Right atrium auricular region (tissue), 2 donors: ENCODE measurements around the gene CPNE8. TPM values are rescaled to one million over a fixed set of nuclear protein-coding genes. Genes with fewer than 3 reads are reported as not detected.

Source experiments
- DNase-seq: peaks from one replicate; pipeline ENCODE4 v3.0.0-alpha.2; 2019; ENCODE audit warnings: low spot score
- H3K27ac ChIP-seq, 2 donors: fragments of 200-600 bp; sonication (generic); 1 replicate in 1 of 2; 2 replicates in 1 of 2; pipeline ENCODE4 v1.5.1; 2016 to 2019
- H3K27me3 ChIP-seq, 2 donors: fragments of 200-600 bp; sonication (generic); one replicate each; pipeline versions ENCODE4 v1.5.1 to v1.6.0; 2017 to 2019
- H3K36me3 ChIP-seq: fragments of 200-600 bp; sonication (generic); one replicate; pipeline ENCODE4 v1.5.1; 2016
- H3K4me1 ChIP-seq, 2 donors: fragments of 200-600 bp; sonication (generic); one replicate each; pipeline versions ENCODE4 v1.5.1 to v1.6.0; 2017 to 2019
- H3K4me3 ChIP-seq, 2 donors: fragments of 200-600 bp; sonication (generic); 1 replicate in 1 of 2; 2 replicates in 1 of 2; pipeline ENCODE4 v1.5.1; 2017 to 2019; ENCODE audit warnings: mild to moderate bottlenecking in 1 of 2, moderate library complexity in 1 of 2
- H3K9me3 ChIP-seq, 2 donors: fragments of 200-600 bp; sonication (generic); one replicate each; pipeline ENCODE4 v1.5.1; 2019
- CTCF ChIP-seq, 2 donors: fragments of 200-600 bp; sonication (generic); IDR thresholded peaks; one replicate each; pipeline ENCODE4 v1.5.1; 2019; ENCODE audit warnings: antibody characterized with exemption in 2 of 2
- total RNA-seq, 2 donors: library from RNA; depleted of rRNA; stranded (reverse); fragments of >200 nt; gene quantifications; one replicate each; pipeline ENCODE4 v1.1.0, GENCODE V29; 2016

The CPNE8 gene
- total RNA-seq, 2 donors from 2014 or later: 33.1 to 36.2 TPM

DNA sequence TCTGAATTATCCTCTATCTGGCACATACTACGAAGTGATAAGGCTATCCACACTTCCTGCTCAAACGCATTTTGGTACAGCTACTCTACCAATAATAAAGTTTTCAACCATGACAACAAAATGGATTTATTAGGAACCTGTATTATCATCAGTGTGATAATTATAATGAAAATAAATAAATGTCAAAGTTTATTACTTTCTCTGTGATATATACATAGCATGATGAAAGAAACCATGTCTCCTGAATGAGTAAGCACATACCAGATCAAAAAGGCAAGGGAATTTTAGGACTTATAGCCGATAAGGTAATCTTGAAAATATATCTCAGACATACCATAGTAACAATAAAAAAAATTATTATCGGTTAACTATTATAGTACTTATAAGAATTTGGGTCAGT, 61.1 kb downstream of the CPNE8 start:
- DNase-seq: no peak
- Histone ChIP-seq H3K27ac (no peak overlapping the region), H3K36me3 (no peaks in the 10 kb centered on the region), H3K9me3 (no peaks in the 10 kb centered on the region), H3K27me3 (no peaks in the 10 kb centered on the region), H3K4me3 (no peak overlapping the region), H3K4me1 (peaks cover 0 to 7% of the 10 kb centered on the region in 2 donors)
- no peak for TF ChIP-seq CTCF (IDR thresholded peaks at IDR 0.05)

GRCh38 chr12:38838056-38838850, 67.1 kb downstream of the CPNE8 start:
- Histone ChIP-seq H3K36me3 (no peaks in the 10 kb centered on the region), H3K27ac (no peak overlapping the region), H3K4me1 (no peaks in the 10 kb centered on the region), H3K9me3 (no peaks in the 10 kb centered on the region), H3K27me3 (no peaks in the 10 kb centered on the region), H3K4me3 (no peak overlapping the region)
- no peak for TF ChIP-seq CTCF (IDR thresholded peaks at IDR 0.05)
- DNase-seq: no peak

GRCh38 chr12:38831715-38832114, 73.7 kb downstream of the CPNE8 start:
- no peaks in the 10 kb centered on the region for H3K4me1 ChIP-seq
- no peak for TF ChIP-seq CTCF (IDR thresholded peaks at IDR 0.05)

DNA sequence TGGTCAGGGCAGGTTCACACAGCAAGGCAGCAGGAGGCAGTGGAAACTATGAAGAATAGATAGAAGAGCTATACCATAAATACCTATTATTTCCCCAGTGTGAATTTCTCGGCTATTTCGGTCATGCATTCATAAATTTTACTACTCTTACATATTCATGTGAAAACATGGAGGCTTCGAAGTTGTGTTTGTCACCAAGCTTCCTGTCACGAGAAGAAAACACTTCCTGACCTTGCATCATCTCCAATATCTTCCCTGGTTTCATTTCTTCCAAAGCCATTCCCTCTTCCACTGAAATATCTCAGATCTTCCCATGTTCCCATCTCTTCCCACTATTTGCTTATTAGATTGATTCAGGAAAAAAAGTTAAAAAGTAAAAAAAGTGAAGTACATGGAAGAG, 80.4 kb downstream of the CPNE8 start:
- Histone ChIP-seq H3K4me3 (no peak overlapping the region), H3K9me3 (no peaks in the 10 kb centered on the region), H3K4me1 (peaks cover 0 to 6% of the 10 kb centered on the region in 2 donors), H3K27ac (peak overlapping the region in 1 of 2 donors; percentile 59), H3K27me3 (no peaks in the 10 kb centered on the region), H3K36me3 (no peaks in the 10 kb centered on the region)
- no peak for TF ChIP-seq CTCF (IDR thresholded peaks at IDR 0.05)
- DNase-seq: no peak

More at GRCh38 chr12:38831715-38832114, 73.7 kb downstream of the CPNE8 start:
- no peak for DNase-seq
- Histone ChIP-seq H3K4me3 (no peak overlapping the region), H3K36me3 (no peaks in the 10 kb centered on the region), H3K27me3 (no peaks in the 10 kb centered on the region), H3K27ac (no peak overlapping the region), H3K9me3 (no peaks in the 10 kb centered on the region)

DNA sequence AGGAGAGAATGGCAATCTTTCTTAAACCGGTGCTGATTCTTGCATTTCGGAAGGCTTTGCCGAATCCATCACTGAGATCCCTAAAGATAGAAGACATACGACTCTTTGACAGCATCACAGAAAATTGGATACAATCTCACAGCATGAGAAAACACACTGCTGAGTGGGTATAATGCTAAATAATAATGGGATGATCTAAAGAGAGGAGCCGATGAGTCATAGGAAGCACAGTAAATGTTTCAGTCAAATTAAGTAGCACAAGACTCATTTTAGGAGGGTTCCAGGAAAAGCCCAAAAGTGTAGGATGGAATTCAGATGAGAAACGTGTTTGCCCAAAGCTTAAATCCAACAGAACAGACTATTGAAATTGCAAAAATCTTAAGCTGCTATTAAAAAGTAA, 81.7 kb downstream of the CPNE8 start:
- Histone ChIP-seq H3K27ac (peak overlapping the region in 1 of 2 donors; percentile 59), H3K36me3 (no peaks in the 10 kb centered on the region), H3K4me1 (peaks cover 0 to 6% of the 10 kb centered on the region in 2 donors), H3K27me3 (no peaks in the 10 kb centered on the region), H3K9me3 (no peaks in the 10 kb centered on the region), H3K4me3 (no peak overlapping the region)
- no peak for DNase-seq
- TF ChIP-seq CTCF (IDR thresholded peaks at IDR 0.05): no peak
